ENCODE data around the gene ARHGEF39. TPM values are rescaled to one million over a fixed set of nuclear protein-coding genes. Genes with fewer than 3 reads are reported as not detected.

The ARHGEF39 gene
- total RNA-seq, 4 donors from 2014 or later = 0.88 to 2.2 TPM; not detected in 2

GRCh38 chr9:35656831-35657545, 8.0 kb downstream of the ARHGEF39 start:
- TF ChIP-seq CTCF (IDR thresholded peaks at IDR 0.05; ENCODE audit: low read depth) = no peak

GRCh38 chr9:35656348-35656747, 8.6 kb downstream of the ARHGEF39 start:
- TF ChIP-seq CTCF (IDR thresholded peaks at IDR 0.05; ENCODE audit: low read depth) = no peak

GRCh38 chr9:35653611-35654010, 11.4 kb downstream of the ARHGEF39 start:
- TF ChIP-seq CTCF (IDR thresholded peaks at IDR 0.05; ENCODE audit: low read depth) = no peak

GRCh38 chr9:35652829-35653209, 12.2 kb downstream of the ARHGEF39 start:
- no peak for TF ChIP-seq CTCF (IDR thresholded peaks at IDR 0.05; ENCODE audit: low read depth)

- TF ChIP-seq CTCF (IDR thresholded peaks at IDR 0.05; ENCODE audit: low read depth) = no peak
Measured at GRCh38 chr9:35651956-35652828, 12.8 kb downstream of the ARHGEF39 start.

GRCh38 chr9:35650341-35651158, 14.4 kb downstream of the ARHGEF39 start, which contains the start of gene SIT1:
SIT1 (minus strand) TSS chr9:35650931; CDS start chr9:35650853, 78 bp downstream.
- no peak for TF ChIP-seq CTCF (IDR thresholded peaks at IDR 0.05; ENCODE audit: low read depth)

All from subcutaneous adipose tissue (tissue), 4 donors.